Measurements from ENCODE around the gene CSN3.

CSN3 gene

GRCh38 chr4:70236125-70236524 is 6.3 kb upstream of the CSN3 start:
- Histone ChIP-seq H3K27me3 (ENCODE audit: control insufficient read depth, insufficient read depth, low read length) (no peaks in the 10 kb centered on the region), H3K9me3 (ENCODE audit: control insufficient read depth, insufficient read depth, low read depth, low read length) (no peaks in the 10 kb centered on the region), H3K27ac (ENCODE audit: low read depth, low read length) (no peak overlapping the region), H3K4me1 (ENCODE audit: control insufficient read depth, insufficient read depth, low read length) (no peaks in the 10 kb centered on the region), H3K9ac (ENCODE audit: low read length) (no peak overlapping the region), H3K4me3 (ENCODE audit: low read depth, low read length) (no peak overlapping the region), H3K36me3 (ENCODE audit: control insufficient read depth, insufficient read depth, low read length) (no peaks in the 10 kb centered on the region)

GRCh38 chr4:70239131-70239883 is 3.1 kb upstream of the CSN3 start:
- no peak overlapping the region for H3K27ac ChIP-seq (ENCODE audit: low read depth, low read length)
- H3K4me3 ChIP-seq (ENCODE audit: low read depth, low read length), result no peak overlapping the region
- H3K4me1 ChIP-seq (ENCODE audit: control insufficient read depth, insufficient read depth, low read length), result no peaks in the 10 kb centered on the region
- no peaks in the 10 kb centered on the region for H3K27me3 ChIP-seq (ENCODE audit: control insufficient read depth, insufficient read depth, low read length)
- no peak overlapping the region for H3K9ac ChIP-seq (ENCODE audit: low read length)
- H3K36me3 ChIP-seq (ENCODE audit: control insufficient read depth, insufficient read depth, low read length), result no peaks in the 10 kb centered on the region
- H3K9me3 ChIP-seq (ENCODE audit: control insufficient read depth, insufficient read depth, low read depth, low read length), result no peaks in the 10 kb centered on the region

- H3K4me3 ChIP-seq (ENCODE audit: low read depth, low read length), result no peak overlapping the region
- H3K36me3 ChIP-seq (ENCODE audit: control insufficient read depth, insufficient read depth, low read length), result no peaks in the 10 kb centered on the region
- no peaks in the 10 kb centered on the region for H3K4me1 ChIP-seq (ENCODE audit: control insufficient read depth, insufficient read depth, low read length)
- H3K27ac ChIP-seq (ENCODE audit: low read depth, low read length), result no peak overlapping the region
- no peak overlapping the region for H3K9ac ChIP-seq (ENCODE audit: low read length)
- H3K27me3 ChIP-seq (ENCODE audit: control insufficient read depth, insufficient read depth, low read length), result no peaks in the 10 kb centered on the region
- H3K9me3 ChIP-seq (ENCODE audit: control insufficient read depth, insufficient read depth, low read depth, low read length), result no peaks in the 10 kb centered on the region
These were observed 2.4 kb upstream of the CSN3 start for GRCh38 chr4:70239884-70240591.

GRCh38 chr4:70243091-70243490 is 694 bp downstream of the CSN3 start:
- H3K4me3 ChIP-seq (ENCODE audit: low read depth, low read length), result no peak overlapping the region
- H3K9ac ChIP-seq (ENCODE audit: low read length), result no peak overlapping the region
- no peaks in the 10 kb centered on the region for H3K36me3 ChIP-seq (ENCODE audit: control insufficient read depth, insufficient read depth, low read length)
- no peak overlapping the region for H3K27ac ChIP-seq (ENCODE audit: low read depth, low read length)
- H3K27me3 ChIP-seq (ENCODE audit: control insufficient read depth, insufficient read depth, low read length), result no peaks in the 10 kb centered on the region
- no peaks in the 10 kb centered on the region for H3K9me3 ChIP-seq (ENCODE audit: control insufficient read depth, insufficient read depth, low read depth, low read length)
- no peaks in the 10 kb centered on the region for H3K4me1 ChIP-seq (ENCODE audit: control insufficient read depth, insufficient read depth, low read length)

- no peaks in the 10 kb centered on the region for H3K36me3 ChIP-seq (ENCODE audit: control insufficient read depth, insufficient read depth, low read length)
- H3K9ac ChIP-seq (ENCODE audit: low read length), result no peak overlapping the region
- H3K4me1 ChIP-seq (ENCODE audit: control insufficient read depth, insufficient read depth, low read length), result no peaks in the 10 kb centered on the region
- H3K9me3 ChIP-seq (ENCODE audit: control insufficient read depth, insufficient read depth, low read depth, low read length), result no peaks in the 10 kb centered on the region
- no peak overlapping the region for H3K27ac ChIP-seq (ENCODE audit: low read depth, low read length)
- H3K4me3 ChIP-seq (ENCODE audit: low read depth, low read length), result no peak overlapping the region
- no peaks in the 10 kb centered on the region for H3K27me3 ChIP-seq (ENCODE audit: control insufficient read depth, insufficient read depth, low read length)
These were observed 9.0 kb downstream of the CSN3 start for GRCh38 chr4:70251250-70251944.

GRCh38 chr4:70251945-70252277 is 9.5 kb downstream of the CSN3 start:
- H3K9me3 ChIP-seq (ENCODE audit: control insufficient read depth, insufficient read depth, low read depth, low read length), result no peaks in the 10 kb centered on the region

GRCh38 chr4:70269674-70270073 is 27.3 kb downstream of the CSN3 start:
- H3K27me3 ChIP-seq (ENCODE audit: control insufficient read depth, insufficient read depth, low read length), result no peaks in the 10 kb centered on the region
- H3K9ac ChIP-seq (ENCODE audit: low read length), result no peak overlapping the region
- H3K36me3 ChIP-seq (ENCODE audit: control insufficient read depth, insufficient read depth, low read length), result no peaks in the 10 kb centered on the region
- no peaks in the 10 kb centered on the region for H3K4me1 ChIP-seq (ENCODE audit: control insufficient read depth, insufficient read depth, low read length)
- H3K27ac ChIP-seq (ENCODE audit: low read depth, low read length), result no peak overlapping the region
- H3K9me3 ChIP-seq (ENCODE audit: control insufficient read depth, insufficient read depth, low read depth, low read length), result no peaks in the 10 kb centered on the region
- no peak overlapping the region for H3K4me3 ChIP-seq (ENCODE audit: low read depth, low read length)

More at GRCh38 chr4:70251945-70252277, 9.5 kb downstream of the CSN3 start:
- Histone ChIP-seq H3K9ac (ENCODE audit: low read length) (no peak overlapping the region), H3K4me3 (ENCODE audit: low read depth, low read length) (no peak overlapping the region), H3K27ac (ENCODE audit: low read depth, low read length) (no peak overlapping the region), H3K4me1 (ENCODE audit: control insufficient read depth, insufficient read depth, low read length) (no peaks in the 10 kb centered on the region), H3K36me3 (ENCODE audit: control insufficient read depth, insufficient read depth, low read length) (no peaks in the 10 kb centered on the region), H3K27me3 (ENCODE audit: control insufficient read depth, insufficient read depth, low read length) (no peaks in the 10 kb centered on the region)

GRCh38 chr4:70277121-70277520 is 34.7 kb downstream of the CSN3 start:
- Histone ChIP-seq H3K4me3 (ENCODE audit: low read depth, low read length) (no peak overlapping the region), H3K4me1 (ENCODE audit: control insufficient read depth, insufficient read depth, low read length) (no peaks in the 10 kb centered on the region), H3K27me3 (ENCODE audit: control insufficient read depth, insufficient read depth, low read length) (no peaks in the 10 kb centered on the region), H3K9me3 (ENCODE audit: control insufficient read depth, insufficient read depth, low read depth, low read length) (no peaks in the 10 kb centered on the region), H3K9ac (ENCODE audit: low read length) (no peak overlapping the region), H3K36me3 (ENCODE audit: control insufficient read depth, insufficient read depth, low read length) (no peaks in the 10 kb centered on the region), H3K27ac (ENCODE audit: low read depth, low read length) (no peak overlapping the region)

- H3K27ac ChIP-seq (ENCODE audit: low read depth, low read length), result no peak overlapping the region
- no peak overlapping the region for H3K9ac ChIP-seq (ENCODE audit: low read length)
- no peaks in the 10 kb centered on the region for H3K27me3 ChIP-seq (ENCODE audit: control insufficient read depth, insufficient read depth, low read length)
- H3K9me3 ChIP-seq (ENCODE audit: control insufficient read depth, insufficient read depth, low read depth, low read length), result no peaks in the 10 kb centered on the region
- no peaks in the 10 kb centered on the region for H3K4me1 ChIP-seq (ENCODE audit: control insufficient read depth, insufficient read depth, low read length)
- H3K36me3 ChIP-seq (ENCODE audit: control insufficient read depth, insufficient read depth, low read length), result no peaks in the 10 kb centered on the region
- no peak overlapping the region for H3K4me3 ChIP-seq (ENCODE audit: low read depth, low read length)
These were observed 38.2 kb downstream of the CSN3 start for GRCh38 chr4:70280567-70280966.

- Histone ChIP-seq H3K27ac (ENCODE audit: low read depth, low read length) (no peak overlapping the region), H3K9ac (ENCODE audit: low read length) (no peak overlapping the region), H3K36me3 (ENCODE audit: control insufficient read depth, insufficient read depth, low read length) (no peaks in the 10 kb centered on the region), H3K9me3 (ENCODE audit: control insufficient read depth, insufficient read depth, low read depth, low read length) (no peaks in the 10 kb centered on the region), H3K4me1 (ENCODE audit: control insufficient read depth, insufficient read depth, low read length) (no peaks in the 10 kb centered on the region), H3K4me3 (ENCODE audit: low read depth, low read length) (no peak overlapping the region), H3K27me3 (ENCODE audit: control insufficient read depth, insufficient read depth, low read length) (no peaks in the 10 kb centered on the region)
These were observed 46.3 kb downstream of the CSN3 start for GRCh38 chr4:70288651-70289050.

- no peaks in the 10 kb centered on the region for H3K27me3 ChIP-seq (ENCODE audit: control insufficient read depth, insufficient read depth, low read length)
- no peak overlapping the region for H3K27ac ChIP-seq (ENCODE audit: low read depth, low read length)
These were observed 48.9 kb downstream of the CSN3 start for GRCh38 chr4:70291341-70291740.

More at GRCh38 chr4:70291341-70291740, 48.9 kb downstream of the CSN3 start:
- no peak overlapping the region for H3K9ac ChIP-seq (ENCODE audit: low read length)
- no peaks in the 10 kb centered on the region for H3K4me1 ChIP-seq (ENCODE audit: control insufficient read depth, insufficient read depth, low read length)
- no peak overlapping the region for H3K4me3 ChIP-seq (ENCODE audit: low read depth, low read length)
- H3K36me3 ChIP-seq (ENCODE audit: control insufficient read depth, insufficient read depth, low read length), result no peaks in the 10 kb centered on the region
- no peaks in the 10 kb centered on the region for H3K9me3 ChIP-seq (ENCODE audit: control insufficient read depth, insufficient read depth, low read depth, low read length)
